ENCODE measurements around the gene GNPDA2. TPM values are rescaled to one million over a fixed set of nuclear protein-coding genes. Genes with fewer than 3 reads are reported as not detected.
A peak's percentile ranks its signal among the peaks of the same experiment; 100 is the strongest.
"Not testable (repeated sequence)": the region's sequence is repeated elsewhere in the genome, so short reads cannot be mapped to it uniquely, and the experiment has no call there.

Gene GNPDA2
- total RNA-seq, 1 donor from 2014 or later: 8.4 TPM

DNA sequence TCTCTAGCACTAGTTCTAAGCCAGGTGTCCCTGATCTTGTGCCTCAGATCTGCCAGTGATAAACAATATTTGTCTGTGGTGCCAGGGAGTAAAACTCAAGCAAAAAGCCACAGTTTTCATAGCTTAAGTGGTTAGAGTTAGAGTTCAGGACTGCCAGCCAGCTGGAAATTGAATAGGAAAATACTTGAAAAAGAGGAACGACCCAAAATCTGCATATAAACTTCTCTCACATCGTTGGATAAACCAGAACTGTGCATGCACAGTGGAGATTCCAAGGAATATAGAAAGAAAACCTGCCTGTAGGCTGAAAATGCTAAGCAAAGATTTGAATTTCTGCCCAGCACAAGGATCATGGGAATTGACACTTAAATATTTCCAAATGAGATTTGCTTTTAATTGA is 35.0 kb upstream of the GNPDA2 start:
- Histone ChIP-seq H3K36me3 (ENCODE audit: control insufficient read depth, insufficient read depth, low read length) (no peaks in the 10 kb centered on the region), H3K4me3 (ENCODE audit: low read depth, low read length) (no peak overlapping the region), H3K27me3 (ENCODE audit: control insufficient read depth, insufficient read depth, low read length) (no peaks in the 10 kb centered on the region)
- TF ChIP-seq, protein P1, sequence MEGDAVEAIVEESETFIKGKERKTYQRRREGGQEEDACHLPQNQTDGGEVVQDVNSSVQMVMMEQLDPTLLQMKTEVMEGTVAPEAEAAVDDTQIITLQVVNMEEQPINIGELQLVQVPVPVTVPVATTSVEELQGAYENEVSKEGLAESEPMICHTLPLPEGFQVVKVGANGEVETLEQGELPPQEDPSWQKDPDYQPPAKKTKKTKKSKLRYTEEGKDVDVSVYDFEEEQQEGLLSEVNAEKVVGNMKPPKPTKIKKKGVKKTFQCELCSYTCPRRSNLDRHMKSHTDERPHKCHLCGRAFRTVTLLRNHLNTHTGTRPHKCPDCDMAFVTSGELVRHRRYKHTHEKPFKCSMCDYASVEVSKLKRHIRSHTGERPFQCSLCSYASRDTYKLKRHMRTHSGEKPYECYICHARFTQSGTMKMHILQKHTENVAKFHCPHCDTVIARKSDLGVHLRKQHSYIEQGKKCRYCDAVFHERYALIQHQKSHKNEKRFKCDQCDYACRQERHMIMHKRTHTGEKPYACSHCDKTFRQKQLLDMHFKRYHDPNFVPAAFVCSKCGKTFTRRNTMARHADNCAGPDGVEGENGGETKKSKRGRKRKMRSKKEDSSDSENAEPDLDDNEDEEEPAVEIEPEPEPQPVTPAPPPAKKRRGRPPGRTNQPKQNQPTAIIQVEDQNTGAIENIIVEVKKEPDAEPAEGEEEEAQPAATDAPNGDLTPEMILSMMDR (IDR thresholded peaks at IDR 0.05; ENCODE audit: insufficient read depth, low read length, severe bottlenecking): no peak
- no peak for FAIRE-seq
- no peak for DNase-seq (ENCODE audit: low read depth)

DNA sequence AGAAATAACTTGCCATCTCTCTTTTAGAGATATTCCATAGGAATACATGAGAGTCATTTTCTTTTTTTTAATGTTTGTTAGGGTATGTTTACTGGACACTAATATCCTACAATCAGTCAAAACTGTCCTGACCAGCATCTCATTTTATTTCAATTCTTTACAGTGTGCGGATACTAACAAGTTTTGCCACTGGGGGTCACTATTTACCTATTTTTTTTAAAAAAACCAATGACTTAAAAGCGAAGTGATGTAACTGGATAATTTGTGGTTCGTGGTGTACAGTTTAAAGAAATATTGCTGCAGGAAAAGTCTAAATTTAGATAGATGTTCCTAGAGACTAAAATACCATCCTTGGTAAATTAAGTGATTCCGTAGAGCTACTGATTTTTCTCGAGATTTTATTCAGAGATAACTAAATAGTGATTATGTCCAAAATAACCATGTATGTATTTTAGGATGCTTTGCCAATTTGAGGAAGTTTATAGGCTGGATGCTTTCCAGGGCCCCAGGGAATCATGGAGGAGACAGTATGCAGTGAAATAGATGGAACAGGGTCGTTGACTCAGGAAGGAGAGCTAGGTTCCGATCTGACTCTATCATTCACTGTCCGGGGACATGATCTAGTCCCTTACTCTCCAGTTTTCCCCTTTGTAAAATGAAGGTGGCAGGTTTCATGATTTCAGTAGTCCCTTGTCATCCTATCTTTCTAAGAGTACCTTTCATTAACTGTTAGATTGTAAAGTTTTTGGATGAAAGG is 34.0 kb upstream of the GNPDA2 start:
- Histone ChIP-seq H3K36me3 (ENCODE audit: control insufficient read depth, insufficient read depth, low read length) (no peaks in the 10 kb centered on the region), H3K4me3 (ENCODE audit: low read depth, low read length) (no peak overlapping the region), H3K27me3 (ENCODE audit: control insufficient read depth, insufficient read depth, low read length) (no peaks in the 10 kb centered on the region)
- TF ChIP-seq, protein P1 (IDR thresholded peaks at IDR 0.05; ENCODE audit: insufficient read depth, low read length, severe bottlenecking): peak; percentile 24
- FAIRE-seq (no peak), DNase-seq (ENCODE audit: low read depth) (peak; percentile 26)

DNA sequence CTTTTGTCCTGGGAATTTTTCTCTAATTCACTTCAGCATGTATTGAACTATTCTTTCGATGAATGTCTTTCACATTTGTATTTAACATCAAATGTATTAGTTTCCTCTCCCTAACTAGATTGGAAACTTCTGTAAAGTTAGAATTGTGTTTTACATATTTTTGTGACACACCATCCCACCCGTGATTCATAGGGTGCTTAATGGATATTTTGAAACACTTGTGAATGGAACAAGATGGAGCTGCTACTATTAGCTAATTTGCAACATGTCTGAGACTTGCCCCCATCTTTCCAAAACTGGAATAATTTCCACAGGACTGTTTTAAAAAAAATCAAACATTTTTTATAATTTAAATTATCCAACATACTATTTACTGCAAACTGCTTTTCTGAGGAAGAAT is 30.2 kb upstream of the GNPDA2 start:
- Histone ChIP-seq H3K4me3 (ENCODE audit: low read depth, low read length) (no peak overlapping the region), H3K36me3 (ENCODE audit: control insufficient read depth, insufficient read depth, low read length) (no peaks in the 10 kb centered on the region), H3K27me3 (ENCODE audit: control insufficient read depth, insufficient read depth, low read length) (no peaks in the 10 kb centered on the region)
- FAIRE-seq (no peak), DNase-seq (ENCODE audit: low read depth) (peak; percentile 22)
- TF ChIP-seq, protein P1 (IDR thresholded peaks at IDR 0.05; ENCODE audit: insufficient read depth, low read length, severe bottlenecking): no peak

DNA sequence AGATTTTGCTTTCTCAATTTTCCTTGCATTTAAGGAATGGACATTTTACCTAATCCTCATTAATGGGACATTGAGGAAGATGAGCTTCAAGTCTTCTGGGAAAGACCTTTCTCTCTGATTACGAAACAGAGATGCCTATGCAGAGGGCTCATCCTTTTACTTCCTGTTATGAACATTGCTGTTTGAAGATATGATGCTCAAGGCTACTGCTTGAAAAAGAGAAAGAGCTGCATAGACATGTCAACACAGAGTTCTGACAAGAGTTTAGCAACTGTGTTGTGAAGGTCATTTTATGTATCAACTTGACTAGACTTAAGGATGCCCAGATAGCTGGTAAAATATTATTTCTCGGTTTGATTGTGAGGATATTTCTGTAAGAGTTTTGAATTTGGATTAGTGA is 13.8 kb upstream of the GNPDA2 start:
- DNase-seq (ENCODE audit: low read depth) (peak; percentile 45), FAIRE-seq (no peak)
- no peaks in the 10 kb centered on the region for H3K36me3 ChIP-seq (ENCODE audit: control insufficient read depth, insufficient read depth, low read length)
- no peak overlapping the region for H3K4me3 ChIP-seq (ENCODE audit: low read depth, low read length)
- no peaks in the 10 kb centered on the region for H3K27me3 ChIP-seq (ENCODE audit: control insufficient read depth, insufficient read depth, low read length)
- TF ChIP-seq, protein P1 (IDR thresholded peaks at IDR 0.05; ENCODE audit: insufficient read depth, low read length, severe bottlenecking): no peak

DNA sequence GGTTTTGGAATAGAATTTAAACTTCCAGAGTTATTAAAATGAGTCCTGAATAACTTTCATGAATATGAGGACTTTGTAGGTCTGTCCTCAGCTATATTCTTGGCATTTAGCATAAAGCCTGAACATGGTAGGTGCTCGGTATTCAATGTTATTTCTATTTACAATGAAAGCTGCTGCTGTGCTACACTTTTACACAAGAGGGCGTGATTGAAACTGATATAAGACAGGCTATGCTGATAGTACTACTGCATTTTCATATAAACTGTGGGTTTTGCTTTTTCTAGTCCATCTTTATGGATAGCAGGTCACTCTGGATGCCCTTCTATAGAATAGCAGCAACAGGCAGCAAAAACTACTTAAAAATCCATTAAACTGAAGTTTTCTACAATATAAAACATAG is 12.3 kb upstream of the GNPDA2 start:
- TF ChIP-seq, protein P1 (IDR thresholded peaks at IDR 0.05; ENCODE audit: insufficient read depth, low read length, severe bottlenecking): no peak
- H3K36me3 ChIP-seq (ENCODE audit: control insufficient read depth, insufficient read depth, low read length): no peaks in the 10 kb centered on the region
- no peak overlapping the region for H3K4me3 ChIP-seq (ENCODE audit: low read depth, low read length)
- H3K27me3 ChIP-seq (ENCODE audit: control insufficient read depth, insufficient read depth, low read length): no peaks in the 10 kb centered on the region
- FAIRE-seq (no peak), DNase-seq (ENCODE audit: low read depth) (no peak)

DNA sequence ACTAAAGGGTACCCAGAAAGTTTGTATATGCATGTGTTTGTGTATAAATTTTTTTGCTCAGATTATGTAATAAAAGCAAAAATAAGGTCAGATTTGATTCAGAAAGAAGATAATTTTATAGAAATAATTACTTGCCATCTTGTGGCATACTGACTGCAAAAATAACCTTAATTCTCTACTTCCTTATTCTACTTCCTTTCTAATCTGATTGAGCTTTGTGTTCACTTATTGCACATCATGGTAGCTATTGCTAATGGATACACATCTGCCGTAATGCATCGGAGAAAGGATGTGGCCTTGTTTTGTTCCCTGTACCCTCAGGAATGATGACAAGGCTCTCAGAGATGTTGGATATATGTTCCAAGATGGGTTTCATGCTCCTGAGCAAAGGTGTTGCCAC is 10.5 kb upstream of the GNPDA2 start:
- DNase-seq (ENCODE audit: low read depth) (no peak), FAIRE-seq (no peak)
- Histone ChIP-seq H3K4me3 (ENCODE audit: low read depth, low read length) (no peak overlapping the region), H3K36me3 (ENCODE audit: control insufficient read depth, insufficient read depth, low read length) (no peaks in the 10 kb centered on the region), H3K27me3 (ENCODE audit: control insufficient read depth, insufficient read depth, low read length) (no peaks in the 10 kb centered on the region)
- TF ChIP-seq, protein P1 (IDR thresholded peaks at IDR 0.05; ENCODE audit: insufficient read depth, low read length, severe bottlenecking): no peak

DNA sequence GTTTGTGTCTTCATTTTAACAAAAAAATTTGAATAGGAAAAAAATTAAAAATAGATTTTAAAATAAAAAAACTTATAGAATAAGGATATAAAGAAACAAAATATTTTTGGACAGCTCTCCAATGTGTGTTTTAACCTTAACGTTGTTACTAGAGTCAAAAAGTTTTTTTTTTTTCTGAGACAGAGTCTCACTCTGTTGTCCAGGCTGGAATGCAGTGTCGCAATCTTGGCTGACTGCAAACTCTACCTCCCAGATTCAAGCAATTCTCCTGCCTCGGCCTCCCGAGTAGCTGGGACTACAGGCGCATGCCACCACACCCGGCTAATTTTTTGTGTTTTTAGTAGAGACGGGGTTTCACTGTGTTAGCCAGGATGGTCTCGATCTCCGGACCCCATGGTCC is 2.3 kb upstream of the GNPDA2 start:
- H3K4me3 ChIP-seq (ENCODE audit: low read depth, low read length); H3K27me3 ChIP-seq (ENCODE audit: control insufficient read depth, insufficient read depth, low read length); DNase-seq (ENCODE audit: low read depth); FAIRE-seq; H3K36me3 ChIP-seq (ENCODE audit: control insufficient read depth, insufficient read depth, low read length): not testable (repeated sequence)
